GM12878 (cell line): Measurements from ENCODE around the gene HPX. TPM values are rescaled to one million over a fixed set of nuclear protein-coding genes. Genes with fewer than 3 reads are reported as not detected.

Experiments
- ATAC-seq: fragments of 200-7000 bp; cut with Tn5 transposase; 3 replicates; pipeline ENCODE4 v1.9.1; 2020; ENCODE audit warnings: mild to moderate bottlenecking, moderate library complexity
- BruUV-seq: library from RNA; stranded (reverse); fragments of 400-500 nt; replicated peaks from 2 replicates; lab custom pipeline; 2021; lab: Mats Ljungman, UMichigan
- CTCF ChIA-PET: fragments of 300-600 bp; sonication (Branson Sonifier 250); formaldehyde crosslinking; extraction: SDS; loops from one replicate; lab custom pipeline; 2021; ENCODE audit warnings: inconsistent platforms; lab: Yijun Ruan, JAX
- POLR2A ChIA-PET: fragments of 350-600 bp; formaldehyde crosslinking; extraction: SDS; loops from one replicate; lab custom pipeline; 2021; ENCODE audit warnings: inconsistent platforms; lab: Charles Lee
- RAD21 ChIA-PET: fragments of 300-600 bp; sonication (Branson Sonifier 250); formaldehyde crosslinking; loops from one replicate; lab custom pipeline; 2023; ENCODE audit warnings: antibody characterized with exemption; ENCODE audit not compliant: unreplicated experiment; lab: Charles Lee
- SMC1A ChIA-PET: fragments of 300-600 bp; sonication (Branson Sonifier 250); formaldehyde crosslinking; loops from one replicate; lab custom pipeline; 2023; ENCODE audit not compliant: unreplicated experiment, uncharacterized antibody; lab: Charles Lee
- DNase-seq: peaks from one replicate; pipeline ENCODE4 v3.0.0-alpha.2; 2011; ENCODE audit warnings: low read depth, low spot score
- FAIRE-seq: peaks from 3 replicates; lab custom pipeline; 2011; peaks lifted over from hg19 to GRCh38; lab: Jason Lieb, UNC
- H2AFZ ChIP-seq: 2 replicates; pipeline ENCODE4 v1.6.0; 2011; ENCODE audit warnings: low read depth, low read length, control low read depth; ENCODE audit not compliant: control insufficient read depth
- H3K27ac ChIP-seq: 2 replicates; pipeline ENCODE4 v1.5.1; 2011; ENCODE audit warnings: control low read depth; ENCODE audit not compliant: control insufficient read depth, insufficient read depth
- H3K27me3 ChIP-seq, 2 experiments: replicated peaks in 1 of 2; 2 replicates each; pipeline versions ENCODE4 v1.6.0 to v1.6.1; 2011; ENCODE audit warnings: low read length in 1 of 2; ENCODE audit not compliant: control insufficient read depth in 2 of 2, insufficient read depth in 2 of 2
- H3K36me3 ChIP-seq, 2 experiments: 2 replicates each; pipeline ENCODE4 v1.5.1; 2011; ENCODE audit warnings: low read length in 1 of 2; ENCODE audit not compliant: control insufficient read depth in 2 of 2, insufficient read depth in 2 of 2
- H3K4me1 ChIP-seq: 2 replicates; pipeline ENCODE4 v1.6.1; 2011; ENCODE audit warnings: mild to moderate bottlenecking, low read length, moderate library complexity, mixed read lengths; ENCODE audit not compliant: control insufficient read depth, insufficient read depth
- H3K4me2 ChIP-seq: 2 replicates; pipeline ENCODE4 v1.6.0; 2011; ENCODE audit warnings: control low read depth; ENCODE audit not compliant: control insufficient read depth, insufficient read depth
- H3K4me3 ChIP-seq: fragments of 200-600 bp; sonication (generic); 2 replicates; pipeline ENCODE4 v1.5.1; 2016
- H3K79me2 ChIP-seq: 2 replicates; pipeline ENCODE4 v1.6.0; 2011; ENCODE audit warnings: low read length; ENCODE audit not compliant: control insufficient read depth, insufficient read depth
- H3K9ac ChIP-seq: 2 replicates; pipeline ENCODE4 v1.8.0; 2011; ENCODE audit warnings: low read length, control low read depth, mixed read lengths; ENCODE audit not compliant: control insufficient read depth, insufficient read depth
- H3K9me3 ChIP-seq: replicated peaks from 3 replicates; pipeline ENCODE4 v1.5.1; 2011; ENCODE audit warnings: mild to moderate bottlenecking, low read length; ENCODE audit not compliant: control insufficient read depth, insufficient read depth
- H4K20me1 ChIP-seq: 2 replicates; pipeline ENCODE4 v1.6.0; 2011; ENCODE audit not compliant: control insufficient read depth, insufficient read depth
- ATF7 ChIP-seq: fragments of 450-650 bp; IDR thresholded peaks from 2 replicates; pipeline ENCODE4 v1.6.1; 2016; ENCODE audit warnings: low read depth, mild to moderate bottlenecking
- HSF1 ChIP-seq: fragments of 150-350 bp; IDR thresholded peaks from 2 replicates; pipeline ENCODE4 v1.6.1; 2014; ENCODE audit warnings: mild to moderate bottlenecking, low read depth, low read length
- LARP7 ChIP-seq: fragments of 450-650 bp; IDR thresholded peaks from 2 replicates; pipeline ENCODE4 v1.6.1; 2017; ENCODE audit warnings: mild to moderate bottlenecking
- MXI1 ChIP-seq: fragments of 150-350 bp; IDR thresholded peaks from 2 replicates; pipeline ENCODE4 v1.6.1; 2011; ENCODE audit warnings: low read depth, mild to moderate bottlenecking, inconsistent platforms, low read length, improper control_type of control experiment
- PAX5 ChIP-seq: IDR thresholded peaks from 2 replicates; pipeline ENCODE4 v1.6.1; 2011; ENCODE audit warnings: low read depth, low read length, borderline replicate concordance
- POLR2A ChIP-seq: IDR thresholded peaks from 2 replicates; pipeline ENCODE4 v1.6.1; 2011; ENCODE audit warnings: low read depth, mild to moderate bottlenecking, low read length
- POLR2AphosphoS5 ChIP-seq: IDR thresholded peaks from 2 replicates; pipeline ENCODE4 v1.6.1; 2011; ENCODE audit warnings: mild to moderate bottlenecking, low read length, inconsistent platforms
- SRF ChIP-seq, 2 experiments: IDR thresholded peaks; 2 replicates each; pipeline ENCODE4 v1.6.1; 2011; ENCODE audit warnings: low read depth in 2 of 2, low read length in 2 of 2, mild to moderate bottlenecking in 1 of 2, moderate library complexity in 1 of 2
- TCF7 ChIP-seq: IDR thresholded peaks from 2 replicates; pipeline ENCODE4 v1.6.1; 2014; ENCODE audit warnings: antibody characterized with exemption, borderline replicate concordance
- ZNF384 ChIP-seq: IDR thresholded peaks from 2 replicates; pipeline ENCODE4 v1.6.1; 2012; ENCODE audit warnings: low read depth, mild to moderate bottlenecking, low read length, improper control_type of control experiment, borderline replicate concordance
- ZSCAN29 ChIP-seq: fragments of 450-650 bp; IDR thresholded peaks from 2 replicates; pipeline ENCODE4 v1.6.1; 2017; ENCODE audit warnings: mild to moderate bottlenecking, moderate library complexity
- WGBS: methylation state at CpG from one replicate; pipeline ENCODE4 v1.1.6; 2016; ENCODE audit warnings: low lambda C conversion rate; ENCODE audit not compliant: insufficient replicate concordance, insufficient coverage; ENCODE audit errors: missing lambda C conversion rate; 5-methylcytosine and 5-hydroxymethylcytosine counted together
- in situ Hi-C: fragments of 300-500 bp; cut with MboI; formaldehyde crosslinking; loops from 9 replicates; pipeline ENCODE4 v1.14.3; 2018; ENCODE audit warnings: mixed read lengths
- intact Hi-C: fragments of 100-400 bp; cut with micrococcal nuclease; formaldehyde crosslinking; loops from one replicate; pipeline ENCODE4 v1.14.2; 2022; ENCODE audit not compliant: unreplicated experiment
- polyA plus RNA-seq, 11 experiments: library from polyadenylated mRNA; depleted of rRNA in 4 of 11; unstranded in 6 of 11; stranded (reverse) in 5 of 11; fragments of >200 nt; fragmentation: Nextera tagmentation in 4 of 11; fragmentation: Illumina TruSeq in 1 of 11; extraction: Ambion mirVana in 4 of 11; extraction: Trizol in 1 of 11; gene quantifications; 1 replicate in 1 of 11; 2 replicates in 10 of 11; pipeline versions ENCODE4 v1.2.1 to v1.2.3, GENCODE V29; 2011 to 2016; ENCODE audit warnings: inconsistent platforms in 2 of 11, missing spikeins in 2 of 11, low read depth in 1 of 11
- total RNA-seq, 4 experiments: library from RNA; depleted of rRNA in 3 of 4; stranded (reverse); fragments of >200 nt in 3 of 4; fragmentation: Illumina TruSeq in 1 of 4; extraction: Trizol in 1 of 4; gene quantifications; 2 replicates each; pipeline versions ENCODE4 v1.2.1 to v1.2.3, GENCODE V29; 2013 to 2021
- TF ChIP-seq, protein P1 (sequence below): IDR thresholded peaks from 2 replicates; pipeline ENCODE4 v1.6.1; 2011; ENCODE audit warnings: borderline replicate concordance, low read depth, mild to moderate bottlenecking, moderate library complexity, low read length; ENCODE audit not compliant: insufficient read depth, poor library complexity, severe bottlenecking
- TF ChIP-seq, protein P2 (sequence below): fragments of 450-650 bp; IDR thresholded peaks from 2 replicates; pipeline ENCODE4 v1.6.1; 2017; ENCODE audit warnings: mild to moderate bottlenecking

The HPX gene
- total and polyA plus RNA-seq, 10 of the 15 experiments (the other 5 are each of a cell fraction or from before 2014, with no cell fraction given) = 0.08 to 1.7 (median 0.18) TPM; not detected in 1

- Histone ChIP-seq H3K4me2 (no peak overlapping the region), H3K36me3 (no peaks in the 10 kb centered on the region; a peak in 1 of 4 replicates), H3K4me1 (no peaks in the 10 kb centered on the region), H3K9me3 (no peaks in the 10 kb centered on the region), H3K27me3 (no peaks in the 10 kb centered on the region), H4K20me1 (no peaks in the 10 kb centered on the region), H3K79me2 (no peaks in the 10 kb centered on the region), H3K9ac (no peak overlapping the region), H3K27ac (no peak overlapping the region), H2AFZ (no peak overlapping the region), H3K4me3 (no peak overlapping the region)
- no peak for TF ChIP-seq LARP7
- TF ChIP-seq, protein P1, sequence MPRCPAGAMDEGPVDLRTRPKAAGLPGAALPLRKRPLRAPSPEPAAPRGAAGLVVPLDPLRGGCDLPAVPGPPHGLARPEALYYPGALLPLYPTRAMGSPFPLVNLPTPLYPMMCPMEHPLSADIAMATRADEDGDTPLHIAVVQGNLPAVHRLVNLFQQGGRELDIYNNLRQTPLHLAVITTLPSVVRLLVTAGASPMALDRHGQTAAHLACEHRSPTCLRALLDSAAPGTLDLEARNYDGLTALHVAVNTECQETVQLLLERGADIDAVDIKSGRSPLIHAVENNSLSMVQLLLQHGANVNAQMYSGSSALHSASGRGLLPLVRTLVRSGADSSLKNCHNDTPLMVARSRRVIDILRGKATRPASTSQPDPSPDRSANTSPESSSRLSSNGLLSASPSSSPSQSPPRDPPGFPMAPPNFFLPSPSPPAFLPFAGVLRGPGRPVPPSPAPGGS = no peak
- intact Hi-C loops = no loop called here
- ChIA-PET RAD21 (interaction anchor here (1.0 to 1.4 kb wide), 2 partner anchors 9 to 51 kb away, joined by 3 to 8 read pairs; no protein-coding TSS in a partner anchor), CTCF (interaction anchor here (0.7 to 17.4 kb wide), 7 partner anchors 9 to 253 kb away, joined by 3 to 560 read pairs (median 4); no protein-coding TSS in a partner anchor), SMC1A (interaction anchor here (0.9 to 2.0 kb wide), 4 partner anchors 9 to 74 kb away, joined by 3 to 6 read pairs (median 4); no protein-coding TSS in a partner anchor), POLR2A (no interaction called here)
- no peak for DNase-seq
- 100% methylated on average over 2 of the region's 2 CpGs for WGBS
- in situ Hi-C loops = no loop called here
- ATAC-seq = no peak
- no TSS peak for BruUV-seq
- no peak for FAIRE-seq
Measured at GRCh38 chr11:6453152-6453551, 12.4 kb upstream of the HPX start.

- CTCF ChIA-PET = interaction anchor here (0.7 to 17.4 kb wide), 4 partner anchors 9 to 79 kb away, joined by 4 to 560 read pairs (median 6); no protein-coding TSS in a partner anchor
- ATAC-seq = no peak
- TF ChIP-seq POLR2A = no peak
- TF ChIP-seq TCF7 = no peak
- no peak for TF ChIP-seq HSF1
- TF ChIP-seq ZNF384 = no peak
- TF ChIP-seq PAX5 = no peak
- no peak for TF ChIP-seq POLR2AphosphoS5
- no peak for TF ChIP-seq ATF7
- no peak for TF ChIP-seq ZSCAN29
- TF ChIP-seq SRF (IDR thresholded peaks at IDR 0.05; ENCODE audit: low read depth in 2 of 2, low read length in 2 of 2) = no peak
- no peak for TF ChIP-seq MXI1
- TF ChIP-seq, protein P2, sequence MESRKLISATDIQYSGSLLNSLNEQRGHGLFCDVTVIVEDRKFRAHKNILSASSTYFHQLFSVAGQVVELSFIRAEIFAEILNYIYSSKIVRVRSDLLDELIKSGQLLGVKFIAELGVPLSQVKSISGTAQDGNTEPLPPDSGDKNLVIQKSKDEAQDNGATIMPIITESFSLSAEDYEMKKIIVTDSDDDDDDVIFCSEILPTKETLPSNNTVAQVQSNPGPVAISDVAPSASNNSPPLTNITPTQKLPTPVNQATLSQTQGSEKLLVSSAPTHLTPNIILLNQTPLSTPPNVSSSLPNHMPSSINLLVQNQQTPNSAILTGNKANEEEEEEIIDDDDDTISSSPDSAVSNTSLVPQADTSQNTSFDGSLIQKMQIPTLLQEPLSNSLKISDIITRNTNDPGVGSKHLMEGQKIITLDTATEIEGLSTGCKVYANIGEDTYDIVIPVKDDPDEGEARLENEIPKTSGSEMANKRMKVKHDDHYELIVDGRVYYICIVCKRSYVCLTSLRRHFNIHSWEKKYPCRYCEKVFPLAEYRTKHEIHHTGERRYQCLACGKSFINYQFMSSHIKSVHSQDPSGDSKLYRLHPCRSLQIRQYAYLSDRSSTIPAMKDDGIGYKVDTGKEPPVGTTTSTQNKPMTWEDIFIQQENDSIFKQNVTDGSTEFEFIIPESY = no peak
Measured at GRCh38 chr11:6452219-6452618, 11.4 kb upstream of the HPX start.

More at GRCh38 chr11:6452219-6452618, 11.4 kb upstream of the HPX start:
- Histone ChIP-seq H3K36me3 (no peaks in the 10 kb centered on the region; a peak in 1 of 4 replicates), H3K4me1 (no peaks in the 10 kb centered on the region), H3K4me3 (no peak overlapping the region), H4K20me1 (no peaks in the 10 kb centered on the region), H2AFZ (no peak overlapping the region), H3K79me2 (no peaks in the 10 kb centered on the region), H3K4me2 (no peak overlapping the region), H3K9ac (no peak overlapping the region), H3K9me3 (no peaks in the 10 kb centered on the region), H3K27me3 (no peaks in the 10 kb centered on the region), H3K27ac (no peak overlapping the region)
- in situ Hi-C loops (no loop called here), intact Hi-C loops (no loop called here)
- RAD21 ChIA-PET = interaction anchor here (1.0 to 1.4 kb wide), 2 partner anchors 9 to 52 kb away, joined by 3 to 8 read pairs; no protein-coding TSS in a partner anchor
- FAIRE-seq (no peak), DNase-seq (no peak)
- POLR2A ChIA-PET = no interaction called here
- SMC1A ChIA-PET = interaction anchor here (0.9 to 2.0 kb wide), 4 partner anchors 9 to 73 kb away, joined by 3 to 6 read pairs (median 3); no protein-coding TSS in a partner anchor
- no TSS peak for BruUV-seq
- 63% methylated on average over 3 of the region's 3 CpGs for WGBS
